MM.1S (cell line): Measurements from ENCODE around the gene KCNN2.

Source experiments
- DNase-seq: peaks from one replicate; pipeline ENCODE4 v3.0.0-alpha.2; 2015
- H2AFZ ChIP-seq: fragments of 300-600 bp; sonication (generic); 2 replicates; pipeline ENCODE4 v1.6.0; 2016; ENCODE audit warnings: antibody characterized with exemption, low read length
- H3F3A ChIP-seq: fragments of 300-600 bp; sonication (generic); 2 replicates; pipeline ENCODE4 v1.6.1; 2016; ENCODE audit warnings: mild to moderate bottlenecking, antibody characterized with exemption, low read length, moderate library complexity, mixed read lengths; ENCODE audit not compliant: insufficient read depth
- H3K27ac ChIP-seq: fragments of 300-600 bp; sonication (generic); 2 replicates; pipeline ENCODE4 v1.5.1; 2016; ENCODE audit warnings: mild to moderate bottlenecking, low read length
- H3K27me3 ChIP-seq: fragments of 300-600 bp; sonication (generic); replicated peaks from 2 replicates; pipeline ENCODE4 v1.6.0; 2016; ENCODE audit warnings: low read length; ENCODE audit not compliant: insufficient read depth
- H3K36me3 ChIP-seq: fragments of 300-600 bp; sonication (generic); replicated peaks from 2 replicates; pipeline ENCODE4 v1.6.1; 2016; ENCODE audit warnings: mild to moderate bottlenecking, low read length, mixed read lengths; ENCODE audit not compliant: insufficient read depth
- H3K4me1 ChIP-seq: fragments of 300-600 bp; sonication (generic); 2 replicates; pipeline ENCODE4 v1.6.1; 2016; ENCODE audit warnings: low read length, mixed read lengths
- H3K4me2 ChIP-seq: fragments of 300-600 bp; sonication (generic); 2 replicates; pipeline ENCODE4 v1.6.0; 2016; ENCODE audit warnings: low read depth, low read length
- H3K4me3 ChIP-seq: fragments of 300-600 bp; sonication (generic); 2 replicates; pipeline ENCODE4 v1.5.1; 2016; ENCODE audit warnings: low read length, mixed read lengths
- H3K79me2 ChIP-seq: fragments of 300-600 bp; sonication (generic); 2 replicates; pipeline ENCODE4 v1.6.1; 2016; ENCODE audit warnings: mixed run types, low read length, mixed read lengths
- H3K9ac ChIP-seq: fragments of 300-600 bp; sonication (generic); 2 replicates; pipeline ENCODE4 v1.6.1; 2016; ENCODE audit warnings: low read length, mixed read lengths
- H3K9me2 ChIP-seq: fragments of 300-600 bp; sonication (generic); replicated peaks from 2 replicates; pipeline ENCODE4 v1.6.1; 2016; ENCODE audit warnings: mild to moderate bottlenecking, low read length, mixed read lengths; ENCODE audit not compliant: insufficient read depth
- H3K9me3 ChIP-seq: fragments of 300-600 bp; sonication (generic); replicated peaks from 2 replicates; pipeline ENCODE4 v1.6.1; 2016; ENCODE audit warnings: mild to moderate bottlenecking, low read length, mixed read lengths; ENCODE audit not compliant: insufficient read depth
- H4K20me1 ChIP-seq: fragments of 300-600 bp; sonication (generic); 2 replicates; pipeline ENCODE4 v1.6.1; 2016; ENCODE audit warnings: mild to moderate bottlenecking, low read length, moderate library complexity, mixed read lengths; ENCODE audit not compliant: insufficient read depth
- EZH2 ChIP-seq: fragments of 300-600 bp; sonication (generic); optimal IDR thresholded peaks from 2 replicates; pipeline ENCODE3; 2017; ENCODE audit warnings: low read depth, mild to moderate bottlenecking, antibody characterized with exemption, low read length, mixed read lengths
- EZH2phosphoT487 ChIP-seq: fragments of 300-600 bp; sonication (generic); IDR thresholded peaks from 2 replicates; pipeline ENCODE4 v1.6.1; 2018; ENCODE audit warnings: antibody characterized with exemption, low read length
- TF ChIP-seq, protein P1 (sequence below): fragments of 300-600 bp; sonication (generic); IDR thresholded peaks from 2 replicates; pipeline ENCODE4 v1.5.1; 2016; ENCODE audit warnings: antibody characterized with exemption, low read length, mixed read lengths

The KCNN2 gene

DNA sequence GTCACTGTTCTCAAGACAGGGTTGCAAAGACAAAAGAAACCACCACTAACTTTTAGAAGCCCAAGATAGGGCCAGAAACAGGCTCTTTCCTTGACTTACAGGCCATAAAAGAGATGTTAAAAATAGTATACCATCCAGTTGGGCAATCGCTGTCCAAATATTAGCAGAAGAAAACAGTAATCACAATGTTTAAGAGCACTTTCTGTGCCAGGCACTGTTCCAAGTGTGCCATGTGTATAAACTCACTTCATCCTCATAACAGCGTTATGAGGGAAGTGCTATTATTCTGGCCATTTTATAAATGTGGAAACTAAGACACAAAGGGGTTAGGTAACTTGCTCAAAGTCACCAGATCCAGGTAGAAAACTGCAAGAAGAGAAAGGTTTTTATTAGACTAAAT lies 111.7 kb downstream of the KCNN2 start:
- no peak for DNase-seq

GRCh38 chr5:114477816-114478334 lies 116.0 kb downstream of the KCNN2 start:
- Histone ChIP-seq H3K36me3 (no peaks in the 10 kb centered on the region), H3K4me3 (no peak overlapping the region), H3K9me2 (no peaks in the 10 kb centered on the region), H3K4me2 (no peak overlapping the region), H3F3A (no peaks in the 10 kb centered on the region), H4K20me1 (no peaks in the 10 kb centered on the region), H2AFZ (no peak overlapping the region), H3K4me1 (no peaks in the 10 kb centered on the region), H3K27me3 (no peaks in the 10 kb centered on the region), H3K9me3 (no peaks in the 10 kb centered on the region), H3K27ac (no peak overlapping the region), H3K79me2 (no peaks in the 10 kb centered on the region), H3K9ac (no peak overlapping the region)
- TF ChIP-seq EZH2 (no peak), EZH2phosphoT487 (no peak)
- TF ChIP-seq, protein P1, sequence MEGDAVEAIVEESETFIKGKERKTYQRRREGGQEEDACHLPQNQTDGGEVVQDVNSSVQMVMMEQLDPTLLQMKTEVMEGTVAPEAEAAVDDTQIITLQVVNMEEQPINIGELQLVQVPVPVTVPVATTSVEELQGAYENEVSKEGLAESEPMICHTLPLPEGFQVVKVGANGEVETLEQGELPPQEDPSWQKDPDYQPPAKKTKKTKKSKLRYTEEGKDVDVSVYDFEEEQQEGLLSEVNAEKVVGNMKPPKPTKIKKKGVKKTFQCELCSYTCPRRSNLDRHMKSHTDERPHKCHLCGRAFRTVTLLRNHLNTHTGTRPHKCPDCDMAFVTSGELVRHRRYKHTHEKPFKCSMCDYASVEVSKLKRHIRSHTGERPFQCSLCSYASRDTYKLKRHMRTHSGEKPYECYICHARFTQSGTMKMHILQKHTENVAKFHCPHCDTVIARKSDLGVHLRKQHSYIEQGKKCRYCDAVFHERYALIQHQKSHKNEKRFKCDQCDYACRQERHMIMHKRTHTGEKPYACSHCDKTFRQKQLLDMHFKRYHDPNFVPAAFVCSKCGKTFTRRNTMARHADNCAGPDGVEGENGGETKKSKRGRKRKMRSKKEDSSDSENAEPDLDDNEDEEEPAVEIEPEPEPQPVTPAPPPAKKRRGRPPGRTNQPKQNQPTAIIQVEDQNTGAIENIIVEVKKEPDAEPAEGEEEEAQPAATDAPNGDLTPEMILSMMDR, result no peak
- no peak for DNase-seq

More for the DNA sequence above, 111.7 kb downstream of the KCNN2 start:
- Histone ChIP-seq H3K79me2 (no peaks in the 10 kb centered on the region), H3K27ac (no peak overlapping the region), H3K27me3 (no peaks in the 10 kb centered on the region), H3K9ac (no peak overlapping the region), H3K4me3 (no peak overlapping the region), H3K9me3 (no peaks in the 10 kb centered on the region), H3K4me2 (no peak overlapping the region), H3F3A (no peaks in the 10 kb centered on the region), H3K36me3 (no peaks in the 10 kb centered on the region), H2AFZ (no peak overlapping the region), H4K20me1 (no peaks in the 10 kb centered on the region), H3K9me2 (no peaks in the 10 kb centered on the region), H3K4me1 (no peaks in the 10 kb centered on the region)
- TF ChIP-seq, protein P1, result no peak
- no peak for TF ChIP-seq EZH2
- no peak for TF ChIP-seq EZH2phosphoT487

GRCh38 chr5:114500756-114501155 lies 138.9 kb downstream of the KCNN2 start:
- Histone ChIP-seq H4K20me1 (no peaks in the 10 kb centered on the region), H3K9me3 (no peaks in the 10 kb centered on the region)
- no peak for TF ChIP-seq EZH2
- TF ChIP-seq, protein P1, result no peak
- no peak for TF ChIP-seq EZH2phosphoT487

More at GRCh38 chr5:114500756-114501155, 138.9 kb downstream of the KCNN2 start:
- no peaks in the 10 kb centered on the region for H3K36me3 ChIP-seq
- H3K27me3 ChIP-seq, result no peaks in the 10 kb centered on the region
- H3F3A ChIP-seq, result no peaks in the 10 kb centered on the region
- no peaks in the 10 kb centered on the region for H3K9me2 ChIP-seq
- H3K4me1 ChIP-seq, result no peaks in the 10 kb centered on the region
- no peak overlapping the region for H2AFZ ChIP-seq
- H3K79me2 ChIP-seq, result no peaks in the 10 kb centered on the region
- H3K4me2 ChIP-seq, result no peak overlapping the region
- no peak for DNase-seq
- no peak overlapping the region for H3K27ac ChIP-seq
- H3K9ac ChIP-seq, result no peak overlapping the region
- H3K4me3 ChIP-seq, result no peak overlapping the region
